ENCODE measurements around the gene GPR35.

GPR35 gene

DNA sequence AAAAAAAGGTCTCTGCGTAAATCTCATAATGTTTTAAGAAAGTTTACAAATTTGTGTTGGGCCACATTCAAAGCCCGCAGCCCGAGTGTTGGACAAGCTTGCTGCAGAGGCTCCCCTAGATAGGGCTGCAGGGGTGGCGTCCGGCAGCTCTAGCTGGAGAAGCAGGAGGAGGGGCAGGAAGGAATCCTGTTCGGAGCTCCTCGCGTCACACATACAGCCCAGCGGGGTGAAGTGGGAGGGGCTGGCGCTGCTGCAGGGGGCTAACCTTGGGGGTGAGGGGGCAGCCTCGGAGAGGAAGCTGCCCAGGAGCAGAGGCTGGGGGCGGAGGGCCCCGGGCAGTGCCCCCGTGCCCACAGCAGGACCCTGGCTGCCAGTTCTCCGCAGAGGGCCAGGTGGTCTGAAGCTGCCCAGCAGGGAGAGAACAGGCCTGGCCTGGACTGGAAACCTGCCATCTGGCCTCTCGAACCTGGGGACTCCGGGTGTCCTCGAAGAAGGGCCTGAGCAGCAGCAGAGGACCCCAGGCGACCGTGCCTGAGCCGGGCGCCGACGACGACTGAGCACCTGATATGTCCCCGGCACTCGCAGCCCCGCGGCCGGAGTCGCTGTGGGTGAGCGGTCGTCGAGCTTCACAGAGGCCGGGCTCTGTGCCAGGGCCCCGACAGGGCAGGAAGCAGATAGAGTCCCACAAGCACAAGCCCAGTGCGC, 2.6 kb upstream of the GPR35 start:
- peaks cover 0 to 8% (median 3%) of the 10 kb centered on the region in 5 donors for H3K27me3 ChIP-seq (ENCODE audit: control insufficient read depth in 5 of 5, insufficient read depth in 4 of 5, low read length in 5 of 5)
- no peaks in the 10 kb centered on the region for H3K36me3 ChIP-seq (ENCODE audit: control insufficient read depth in 5 of 5, insufficient read depth in 5 of 5, low read length in 5 of 5)
- H3K4me1 ChIP-seq (ENCODE audit: control insufficient read depth in 5 of 5, insufficient read depth in 5 of 5, low read length in 5 of 5): peaks cover 0 to 24% (median 9%) of the 10 kb centered on the region in 5 donors
- peaks cover 0 to 3% (median 0%) of the 10 kb centered on the region in 5 donors for H3K9me3 ChIP-seq (ENCODE audit: control insufficient read depth in 5 of 5, low read length in 5 of 5)
- no peak overlapping the region for H3K9ac ChIP-seq (ENCODE audit: low read length in 5 of 5)
- no peak overlapping the region for H3K4me3 ChIP-seq (ENCODE audit: low read depth in 1 of 5, low read length in 5 of 5)
- no peak overlapping the region for H3K27ac ChIP-seq (ENCODE audit: low read depth, low read length)

DNA sequence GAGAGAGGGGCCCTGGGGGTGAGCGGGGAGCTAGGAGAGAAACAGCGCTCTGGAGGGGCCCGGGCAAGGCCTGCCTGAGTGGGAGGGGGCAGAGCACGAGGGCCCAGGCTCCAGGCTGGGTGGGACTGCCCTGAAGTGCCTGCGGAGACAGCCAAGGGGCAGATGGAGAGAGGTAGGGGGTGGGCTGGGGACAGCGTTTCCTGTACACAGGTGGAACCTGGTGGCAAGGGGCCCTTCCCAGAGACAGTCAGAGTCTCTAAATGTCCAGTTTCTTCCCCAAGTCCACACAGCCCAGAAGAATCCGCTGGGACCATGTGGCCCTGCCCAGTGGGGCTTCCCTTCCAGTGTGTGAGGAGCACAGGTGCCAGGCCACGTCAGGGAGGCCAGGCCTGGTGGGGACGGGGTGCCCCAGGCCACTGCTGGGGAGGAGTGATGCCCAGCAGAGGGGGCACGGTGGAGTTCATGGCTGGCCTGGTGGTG, 1.7 kb upstream of the GPR35 start:
- Histone ChIP-seq H3K4me3 (ENCODE audit: low read depth in 1 of 5, low read length in 5 of 5) (no peak overlapping the region), H3K27me3 (ENCODE audit: control insufficient read depth in 5 of 5, insufficient read depth in 4 of 5, low read length in 5 of 5) (peaks cover 3 to 11% (median 9%) of the 10 kb centered on the region in 5 donors), H3K27ac (ENCODE audit: low read depth, low read length) (no peak overlapping the region), H3K9ac (ENCODE audit: low read length in 5 of 5) (no peak overlapping the region), H3K4me1 (ENCODE audit: control insufficient read depth in 5 of 5, insufficient read depth in 5 of 5, low read length in 5 of 5) (peaks cover 0 to 24% (median 9%) of the 10 kb centered on the region in 5 donors), H3K36me3 (ENCODE audit: control insufficient read depth in 5 of 5, insufficient read depth in 5 of 5, low read length in 5 of 5) (no peaks in the 10 kb centered on the region), H3K9me3 (ENCODE audit: control insufficient read depth in 5 of 5, low read length in 5 of 5) (no peaks in the 10 kb centered on the region)

DNA sequence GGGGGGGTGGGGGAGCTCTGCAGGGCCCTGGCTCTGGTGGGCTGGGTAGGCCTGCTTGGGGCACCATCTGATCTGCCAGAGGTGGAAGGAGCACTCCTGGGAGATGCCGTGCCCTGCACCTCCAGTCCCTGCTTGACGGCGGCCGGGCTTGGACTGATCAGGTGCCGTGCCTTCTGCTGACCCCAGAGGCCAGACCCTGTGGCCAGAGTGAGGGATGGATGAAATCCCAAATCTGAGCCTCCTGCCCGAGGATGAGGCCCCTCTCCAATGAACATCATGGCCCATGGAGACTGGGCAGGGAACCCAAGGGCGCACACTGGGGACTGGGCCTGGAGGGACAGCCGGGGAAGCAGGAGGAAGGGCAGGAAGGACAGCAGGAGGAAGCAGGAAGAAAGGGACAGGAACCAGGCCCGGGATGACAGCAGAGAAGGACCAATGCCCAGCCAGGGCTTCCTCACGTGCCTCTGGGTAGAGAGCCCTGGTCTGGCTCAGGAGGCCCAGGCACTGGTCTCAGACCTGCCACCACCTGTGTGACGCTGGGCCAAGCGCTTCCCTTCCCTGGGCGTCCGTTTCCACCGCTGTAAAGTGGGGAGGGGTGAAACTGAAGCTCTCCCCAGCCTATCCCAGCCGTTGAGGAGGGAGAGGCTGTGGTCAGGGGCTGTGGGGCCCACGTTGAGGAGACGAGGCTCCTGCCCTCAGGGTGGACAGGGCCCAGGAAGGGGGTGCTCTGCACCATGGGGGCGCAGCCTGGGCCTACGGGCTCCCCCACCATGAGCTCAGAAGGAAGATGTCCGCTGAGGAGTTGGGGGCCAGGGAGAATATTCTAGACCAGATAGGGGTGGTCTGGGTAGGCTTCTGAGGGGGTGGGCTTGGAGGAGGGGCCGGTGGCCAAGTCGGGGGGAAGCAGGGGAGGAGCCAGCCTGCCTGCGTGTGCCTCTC, 1.0 kb upstream of the GPR35 start:
- Histone ChIP-seq H3K27ac (ENCODE audit: low read depth, low read length) (no peak overlapping the region), H3K36me3 (ENCODE audit: control insufficient read depth in 5 of 5, insufficient read depth in 5 of 5, low read length in 5 of 5) (no peaks in the 10 kb centered on the region), H3K9ac (ENCODE audit: low read length in 5 of 5) (no peak overlapping the region), H3K27me3 (ENCODE audit: control insufficient read depth in 5 of 5, insufficient read depth in 4 of 5, low read length in 5 of 5) (peaks cover 3 to 18% (median 10%) of the 10 kb centered on the region in 5 donors), H3K4me1 (ENCODE audit: control insufficient read depth in 5 of 5, insufficient read depth in 5 of 5, low read length in 5 of 5) (peaks cover 0 to 24% (median 9%) of the 10 kb centered on the region in 5 donors), H3K4me3 (ENCODE audit: low read depth in 1 of 5, low read length in 5 of 5) (no peak overlapping the region), H3K9me3 (ENCODE audit: control insufficient read depth in 5 of 5, low read length in 5 of 5) (no peaks in the 10 kb centered on the region)

DNA sequence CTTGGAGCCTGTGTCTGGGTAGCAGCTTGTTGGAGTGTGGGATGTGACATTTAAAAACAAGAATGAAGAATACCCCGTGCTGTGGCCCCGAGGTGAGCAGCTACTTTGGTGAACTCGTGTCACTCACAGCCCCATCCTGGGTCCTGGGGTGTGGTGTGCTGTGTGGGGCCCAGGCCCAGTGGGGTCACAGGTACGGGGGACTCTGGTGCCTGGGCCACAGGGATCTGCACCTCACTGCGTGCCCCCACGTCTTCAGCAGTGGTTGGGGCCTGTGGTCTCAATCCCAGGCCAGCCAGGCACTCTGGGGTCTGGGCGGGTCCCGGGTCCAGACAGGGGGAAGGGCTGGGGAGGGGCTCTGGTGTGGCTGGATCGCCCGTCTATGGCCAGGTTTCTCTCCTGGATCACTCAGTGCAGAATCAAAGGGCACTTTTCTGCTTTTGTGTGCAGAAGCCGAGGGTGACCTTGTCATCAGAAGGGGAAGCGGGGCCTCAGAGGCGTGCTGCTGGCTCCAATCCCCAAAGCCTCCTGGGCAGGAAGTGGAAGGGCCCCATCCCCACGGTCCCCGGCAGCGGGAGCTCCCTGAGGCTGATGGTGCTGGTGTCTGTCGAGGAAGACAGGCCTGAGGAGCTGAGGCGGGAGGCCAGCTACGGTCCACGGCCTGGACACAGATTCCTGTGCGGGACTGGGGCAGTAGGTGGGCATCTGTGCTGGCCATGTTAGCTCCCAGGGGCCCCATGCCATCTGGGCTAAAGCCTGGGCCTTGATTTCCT, 1.4 kb downstream of the GPR35 start:
- Histone ChIP-seq H3K27ac (ENCODE audit: low read depth, low read length) (no peak overlapping the region), H3K4me3 (ENCODE audit: low read depth in 1 of 5, low read length in 5 of 5) (no peak overlapping the region)

DNA sequence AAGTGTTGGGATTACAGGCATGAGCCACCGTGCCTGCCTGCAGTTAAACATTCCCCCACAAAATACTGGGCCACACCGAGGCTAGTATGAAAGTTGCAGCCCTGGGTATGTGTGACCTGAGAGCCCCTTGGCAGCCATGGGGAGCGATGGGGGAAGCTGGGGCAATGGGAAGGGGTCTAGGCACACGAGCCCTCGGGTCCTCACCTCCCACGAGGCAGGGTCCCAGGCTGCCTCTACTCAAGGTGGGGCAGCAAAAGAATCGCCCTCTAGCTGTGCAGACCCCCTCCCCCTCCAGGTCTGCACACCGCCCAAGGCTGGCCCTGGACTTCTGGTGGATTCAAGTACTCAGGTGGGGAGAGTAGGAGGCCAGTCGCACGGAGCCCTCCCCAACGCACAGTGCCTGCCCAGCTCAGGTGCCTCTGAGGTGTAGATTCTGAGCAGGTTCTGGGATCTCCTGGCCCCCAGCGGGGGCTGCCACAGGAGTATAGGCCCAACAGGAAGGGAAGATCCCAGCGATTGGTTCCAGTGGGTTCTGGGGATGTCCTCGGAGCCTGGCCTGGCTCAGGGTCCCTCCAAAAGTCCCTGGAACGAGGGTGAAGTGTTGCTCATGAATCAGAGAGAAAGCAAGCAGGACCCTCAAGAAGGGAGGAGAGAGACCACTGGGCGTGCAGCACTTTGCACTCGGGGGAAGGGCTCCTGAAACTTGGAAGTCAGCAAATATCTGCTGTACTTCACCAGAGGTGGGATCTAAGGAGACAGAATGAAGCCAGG, 2.6 kb downstream of the GPR35 start:
- H3K4me3 ChIP-seq (ENCODE audit: low read depth in 1 of 5, low read length in 5 of 5): no peak overlapping the region
- H3K9ac ChIP-seq (ENCODE audit: low read length in 5 of 5): no peak overlapping the region
- no peak overlapping the region for H3K27ac ChIP-seq (ENCODE audit: low read depth, low read length)
- no peaks in the 10 kb centered on the region for H3K36me3 ChIP-seq (ENCODE audit: control insufficient read depth in 5 of 5, insufficient read depth in 5 of 5, low read length in 5 of 5)
- peaks cover 0 to 21% (median 6%) of the 10 kb centered on the region in 5 donors for H3K4me1 ChIP-seq (ENCODE audit: control insufficient read depth in 5 of 5, insufficient read depth in 5 of 5, low read length in 5 of 5)
- H3K9me3 ChIP-seq (ENCODE audit: control insufficient read depth in 5 of 5, low read length in 5 of 5): no peaks in the 10 kb centered on the region
- peaks cover 9 to 28% (median 20%) of the 10 kb centered on the region in 5 donors for H3K27me3 ChIP-seq (ENCODE audit: control insufficient read depth in 5 of 5, insufficient read depth in 4 of 5, low read length in 5 of 5)

More for the DNA sequence above, 1.4 kb downstream of the GPR35 start:
- Histone ChIP-seq H3K36me3 (ENCODE audit: control insufficient read depth in 5 of 5, insufficient read depth in 5 of 5, low read length in 5 of 5) (no peaks in the 10 kb centered on the region), H3K4me1 (ENCODE audit: control insufficient read depth in 5 of 5, insufficient read depth in 5 of 5, low read length in 5 of 5) (peaks cover 0 to 24% (median 9%) of the 10 kb centered on the region in 5 donors), H3K27me3 (ENCODE audit: control insufficient read depth in 5 of 5, insufficient read depth in 4 of 5, low read length in 5 of 5) (peaks cover 11 to 27% (median 20%) of the 10 kb centered on the region in 5 donors), H3K9me3 (ENCODE audit: control insufficient read depth in 5 of 5, low read length in 5 of 5) (no peaks in the 10 kb centered on the region), H3K9ac (ENCODE audit: low read length in 5 of 5) (peak overlapping the region in 1 of 5 donors; percentile 4)

DNA sequence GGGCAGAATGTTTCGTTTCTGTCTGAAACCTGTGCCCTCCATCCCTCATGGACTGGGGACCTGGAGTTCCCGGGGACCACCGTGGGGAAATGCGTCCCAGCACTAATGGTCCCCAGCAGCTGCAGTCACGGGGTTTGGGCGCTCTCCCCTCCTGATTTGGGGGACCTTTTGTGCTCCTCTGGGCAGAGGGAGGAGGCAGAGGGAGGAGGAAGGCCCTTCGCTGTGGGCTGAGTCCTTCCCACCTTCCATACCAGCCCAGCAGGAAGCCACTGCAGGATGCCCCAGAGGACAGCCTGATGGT, 3.2 kb downstream of the GPR35 start:
- H3K4me3 ChIP-seq (ENCODE audit: low read depth in 1 of 5, low read length in 5 of 5): no peak overlapping the region
- H3K9ac ChIP-seq (ENCODE audit: low read length in 5 of 5): no peak overlapping the region
- peaks cover 9 to 28% (median 20%) of the 10 kb centered on the region in 5 donors for H3K27me3 ChIP-seq (ENCODE audit: control insufficient read depth in 5 of 5, insufficient read depth in 4 of 5, low read length in 5 of 5)
- no peaks in the 10 kb centered on the region for H3K36me3 ChIP-seq (ENCODE audit: control insufficient read depth in 5 of 5, insufficient read depth in 5 of 5, low read length in 5 of 5)
- no peak overlapping the region for H3K27ac ChIP-seq (ENCODE audit: low read depth, low read length)
- H3K4me1 ChIP-seq (ENCODE audit: control insufficient read depth in 5 of 5, insufficient read depth in 5 of 5, low read length in 5 of 5): peaks cover 0 to 21% (median 6%) of the 10 kb centered on the region in 5 donors
- no peaks in the 10 kb centered on the region for H3K9me3 ChIP-seq (ENCODE audit: control insufficient read depth in 5 of 5, low read length in 5 of 5)

DNA sequence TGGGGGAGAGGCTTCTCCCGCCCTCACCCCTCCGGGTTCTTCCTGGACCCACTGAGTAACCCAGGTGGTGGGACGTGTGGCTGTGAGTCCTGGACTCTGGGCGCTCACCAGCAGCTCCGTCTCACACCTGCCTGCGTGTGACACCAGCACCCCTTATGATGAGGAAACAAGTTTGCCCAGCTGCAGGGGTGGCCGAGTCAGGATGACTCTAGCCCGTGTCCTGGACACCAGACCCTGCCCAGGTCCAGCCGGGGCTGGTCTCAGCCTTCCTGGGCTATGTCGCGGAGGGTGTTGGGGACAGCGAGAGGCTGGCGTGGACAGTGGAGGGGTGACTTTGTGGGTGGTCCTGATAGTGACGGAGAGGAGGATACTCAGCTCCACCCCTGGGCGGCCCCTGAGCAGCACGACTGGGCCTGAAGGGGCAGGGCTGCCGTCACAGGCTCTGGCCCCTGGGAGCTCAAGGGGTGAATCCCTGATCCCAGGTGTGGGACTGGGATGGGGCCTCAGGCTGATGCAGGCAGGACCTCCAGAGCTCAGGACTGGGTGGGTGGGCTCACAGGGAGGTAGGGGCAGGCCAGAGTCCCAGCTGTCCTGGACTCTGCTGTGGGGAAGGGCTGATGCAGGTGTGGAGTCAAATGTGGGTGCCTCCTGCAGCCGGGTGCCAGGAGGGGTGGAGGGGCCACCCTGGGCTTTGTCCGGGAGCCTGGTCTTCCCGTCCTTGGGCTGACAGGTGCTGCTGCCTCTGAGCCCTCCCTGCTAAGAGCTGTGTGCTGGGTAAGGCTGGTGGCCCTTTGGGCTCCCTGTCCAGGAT, 3.7 kb downstream of the GPR35 start:
- Histone ChIP-seq H3K4me1 (ENCODE audit: control insufficient read depth in 5 of 5, insufficient read depth in 5 of 5, low read length in 5 of 5) (peaks cover 0 to 21% (median 6%) of the 10 kb centered on the region in 5 donors), H3K27ac (ENCODE audit: low read depth, low read length) (no peak overlapping the region), H3K9ac (ENCODE audit: low read length in 5 of 5) (no peak overlapping the region), H3K9me3 (ENCODE audit: control insufficient read depth in 5 of 5, low read length in 5 of 5) (peaks cover 0 to 5% (median 4%) of the 10 kb centered on the region in 5 donors), H3K27me3 (ENCODE audit: control insufficient read depth in 5 of 5, insufficient read depth in 4 of 5, low read length in 5 of 5) (peaks cover 9 to 28% (median 20%) of the 10 kb centered on the region in 5 donors), H3K36me3 (ENCODE audit: control insufficient read depth in 5 of 5, insufficient read depth in 5 of 5, low read length in 5 of 5) (no peaks in the 10 kb centered on the region), H3K4me3 (ENCODE audit: low read depth in 1 of 5, low read length in 5 of 5) (no peak overlapping the region)

DNA sequence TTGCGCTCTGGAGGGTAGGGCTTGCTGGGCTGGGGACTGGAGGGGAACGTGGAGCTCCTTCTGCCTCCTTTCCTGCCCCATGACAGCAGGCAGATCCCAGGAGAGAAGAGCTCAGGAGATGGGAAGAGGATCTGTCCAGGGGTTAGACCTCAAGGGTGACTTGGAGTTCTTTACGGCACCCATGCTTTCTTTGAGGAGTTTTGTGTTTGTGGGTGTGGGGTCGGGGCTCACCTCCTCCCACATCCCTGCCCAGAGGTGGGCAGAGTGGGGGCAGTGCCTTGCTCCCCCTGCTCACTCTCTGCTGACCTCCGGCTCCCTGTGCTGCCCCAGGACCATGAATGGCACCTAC, 4.3 kb downstream of the GPR35 start:
- H3K27ac ChIP-seq (ENCODE audit: low read depth, low read length): no peak overlapping the region
- H3K36me3 ChIP-seq (ENCODE audit: control insufficient read depth in 5 of 5, insufficient read depth in 5 of 5, low read length in 5 of 5): no peaks in the 10 kb centered on the region
- peaks cover 0 to 6% (median 5%) of the 10 kb centered on the region in 5 donors for H3K9me3 ChIP-seq (ENCODE audit: control insufficient read depth in 5 of 5, low read length in 5 of 5)
- peaks cover 9 to 28% (median 20%) of the 10 kb centered on the region in 5 donors for H3K27me3 ChIP-seq (ENCODE audit: control insufficient read depth in 5 of 5, insufficient read depth in 4 of 5, low read length in 5 of 5)
- no peak overlapping the region for H3K4me3 ChIP-seq (ENCODE audit: low read depth in 1 of 5, low read length in 5 of 5)
- H3K4me1 ChIP-seq (ENCODE audit: control insufficient read depth in 5 of 5, insufficient read depth in 5 of 5, low read length in 5 of 5): peaks cover 0 to 17% (median 6%) of the 10 kb centered on the region in 5 donors
- no peak overlapping the region for H3K9ac ChIP-seq (ENCODE audit: low read length in 5 of 5)
